Thoracic aorta (tissue), 2 donors: ENCODE results near the gene THAP5. TPM values are rescaled to one million over a fixed set of nuclear protein-coding genes. Genes with fewer than 3 reads are reported as not detected.

Source experiments
- ATAC-seq: fragments of 150-250 bp; one replicate; pipeline ENCODE4 v1.8.0; 2017; ENCODE audit warnings: low read depth; ENCODE audit not compliant: insufficient number of reproducible peaks, low FRiP score
- DNase-seq: peaks from one replicate; pipeline ENCODE4 v3.0.0-alpha.2; 2020; ENCODE audit warnings: low spot score
- H3K27ac ChIP-seq, 2 donors: fragments of 200-600 bp; sonication (generic); 1 replicate in 1 of 2; 2 replicates in 1 of 2; pipeline ENCODE4 v1.5.1; 2016; ENCODE audit warnings: mild to moderate bottlenecking in 2 of 2, moderate library complexity in 2 of 2
- H3K27me3 ChIP-seq: fragments of 200-600 bp; sonication (generic); replicated peaks from 2 replicates; pipeline ENCODE4 v1.6.0; 2016; ENCODE audit warnings: mild to moderate bottlenecking; ENCODE audit not compliant: insufficient read depth
- H3K36me3 ChIP-seq: fragments of 200-600 bp; sonication (generic); one replicate; pipeline ENCODE4 v1.5.1; 2016
- H3K4me1 ChIP-seq, 2 donors: fragments of 200-600 bp; sonication (generic); 1 replicate in 1 of 2; 2 replicates in 1 of 2; pipeline versions ENCODE4 v1.5.1 to v1.6.0; 2016; ENCODE audit warnings: low read depth in 2 of 2, mild to moderate bottlenecking in 1 of 2; ENCODE audit not compliant: control insufficient read depth in 1 of 2
- H3K4me3 ChIP-seq: fragments of 200-600 bp; sonication (generic); 2 replicates; pipeline ENCODE4 v1.5.1; 2016; ENCODE audit warnings: mild to moderate bottlenecking
- H3K9me3 ChIP-seq: fragments of 200-600 bp; sonication (generic); 2 replicates; pipeline ENCODE4 v1.5.1; 2016
- total RNA-seq, 2 donors: library from RNA; depleted of rRNA; stranded (reverse); fragments of >200 nt; gene quantifications; one replicate each; pipeline versions ENCODE4 v1.1.0 to v1.2.3, GENCODE V29; 2016
- TF ChIP-seq, protein P1 (sequence below): fragments of 200-600 bp; sonication (generic); IDR thresholded peaks from one replicate; pipeline ENCODE4 v1.5.1; 2019; ENCODE audit warnings: antibody characterized with exemption

Gene THAP5
- total RNA-seq: 10 to 100 TPM; 17.7 to 40.8 TPM

- peaks cover 9% of the 10 kb centered on the region for H3K36me3 ChIP-seq
- no peaks in the 10 kb centered on the region for H3K27me3 ChIP-seq
- ATAC-seq (peak; percentile 99), DNase-seq (peak; percentile 94)
- TF ChIP-seq, protein P1, sequence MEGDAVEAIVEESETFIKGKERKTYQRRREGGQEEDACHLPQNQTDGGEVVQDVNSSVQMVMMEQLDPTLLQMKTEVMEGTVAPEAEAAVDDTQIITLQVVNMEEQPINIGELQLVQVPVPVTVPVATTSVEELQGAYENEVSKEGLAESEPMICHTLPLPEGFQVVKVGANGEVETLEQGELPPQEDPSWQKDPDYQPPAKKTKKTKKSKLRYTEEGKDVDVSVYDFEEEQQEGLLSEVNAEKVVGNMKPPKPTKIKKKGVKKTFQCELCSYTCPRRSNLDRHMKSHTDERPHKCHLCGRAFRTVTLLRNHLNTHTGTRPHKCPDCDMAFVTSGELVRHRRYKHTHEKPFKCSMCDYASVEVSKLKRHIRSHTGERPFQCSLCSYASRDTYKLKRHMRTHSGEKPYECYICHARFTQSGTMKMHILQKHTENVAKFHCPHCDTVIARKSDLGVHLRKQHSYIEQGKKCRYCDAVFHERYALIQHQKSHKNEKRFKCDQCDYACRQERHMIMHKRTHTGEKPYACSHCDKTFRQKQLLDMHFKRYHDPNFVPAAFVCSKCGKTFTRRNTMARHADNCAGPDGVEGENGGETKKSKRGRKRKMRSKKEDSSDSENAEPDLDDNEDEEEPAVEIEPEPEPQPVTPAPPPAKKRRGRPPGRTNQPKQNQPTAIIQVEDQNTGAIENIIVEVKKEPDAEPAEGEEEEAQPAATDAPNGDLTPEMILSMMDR: no peak
- peaks cover 22 to 26% of the 10 kb centered on the region in 2 donors for H3K4me1 ChIP-seq
- peak within 1 kb of the TSS; percentile 94 to 98 for H3K27ac ChIP-seq
- H3K4me3 ChIP-seq: peak within 1 kb of the TSS; percentile 94
- no peaks in the 10 kb centered on the region for H3K9me3 ChIP-seq
Measured at GRCh38 chr7:108569381-108570145, at the start of gene THAP5, which contains the start of gene DNAJB9. THAP5 (minus strand) TSS chr7:108569706; CDS start chr7:108569569, 137 bp downstream. DNAJB9 (plus strand) TSS chr7:108569874; CDS start chr7:108571727, 1,853 bp downstream.

GRCh38 chr7:108618056-108618455 lies 48.5 kb upstream of the THAP5 start:
- ATAC-seq: no peak
- no peak for DNase-seq
- H3K4me3 ChIP-seq: no peak overlapping the region
- TF ChIP-seq, protein P1: no peak
- no peaks in the 10 kb centered on the region for H3K27me3 ChIP-seq
- H3K36me3 ChIP-seq: no peaks in the 10 kb centered on the region
- H3K9me3 ChIP-seq: no peaks in the 10 kb centered on the region
- no peaks in the 10 kb centered on the region for H3K4me1 ChIP-seq
- H3K27ac ChIP-seq: no peak overlapping the region

DNA sequence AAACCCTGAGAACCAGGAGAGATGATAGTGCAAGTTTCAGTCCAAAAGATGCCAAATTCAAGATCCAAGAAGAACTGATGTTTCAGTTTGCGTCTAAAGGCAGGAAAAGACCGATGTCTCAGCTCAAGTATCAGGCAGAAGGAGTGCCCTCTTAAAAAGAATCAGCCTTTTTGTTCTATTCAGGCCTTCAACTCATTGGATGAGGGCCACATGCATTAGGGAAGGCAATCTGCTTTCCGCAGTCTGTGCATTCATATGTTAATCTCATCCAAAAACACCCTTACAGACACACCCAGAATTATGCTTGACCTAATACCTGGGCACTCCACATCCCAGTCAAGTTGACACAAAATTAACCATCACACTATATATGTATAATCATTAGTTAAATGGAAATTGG lies 45.4 kb upstream of the THAP5 start:
- Histone ChIP-seq H3K9me3 (no peaks in the 10 kb centered on the region), H3K27me3 (no peaks in the 10 kb centered on the region), H3K27ac (no peak overlapping the region), H3K36me3 (no peaks in the 10 kb centered on the region), H3K4me1 (no peaks in the 10 kb centered on the region), H3K4me3 (no peak overlapping the region)
- TF ChIP-seq, protein P1: no peak
- no peak for DNase-seq
- no peak for ATAC-seq

- ATAC-seq: no peak
- TF ChIP-seq, protein P1: no peak
- Histone ChIP-seq H3K27me3 (no peaks in the 10 kb centered on the region), H3K36me3 (no peaks in the 10 kb centered on the region), H3K27ac (no peak overlapping the region), H3K4me1 (no peaks in the 10 kb centered on the region), H3K4me3 (no peak overlapping the region), H3K9me3 (no peaks in the 10 kb centered on the region)
- DNase-seq: no peak
Measured at GRCh38 chr7:108613949-108614381, 44.5 kb upstream of the THAP5 start.

GRCh38 chr7:108613147-108613948 lies 43.8 kb upstream of the THAP5 start:
- H3K4me3 ChIP-seq: no peak overlapping the region
- H3K36me3 ChIP-seq: no peaks in the 10 kb centered on the region
- no peaks in the 10 kb centered on the region for H3K27me3 ChIP-seq
- H3K4me1 ChIP-seq: no peaks in the 10 kb centered on the region
- H3K9me3 ChIP-seq: no peaks in the 10 kb centered on the region
- ATAC-seq (no peak), DNase-seq (no peak)
- TF ChIP-seq, protein P1: peak; percentile 71
- H3K27ac ChIP-seq: no peak overlapping the region
